ENCODE results near the gene KCNMA1.

Gene KCNMA1

DNA sequence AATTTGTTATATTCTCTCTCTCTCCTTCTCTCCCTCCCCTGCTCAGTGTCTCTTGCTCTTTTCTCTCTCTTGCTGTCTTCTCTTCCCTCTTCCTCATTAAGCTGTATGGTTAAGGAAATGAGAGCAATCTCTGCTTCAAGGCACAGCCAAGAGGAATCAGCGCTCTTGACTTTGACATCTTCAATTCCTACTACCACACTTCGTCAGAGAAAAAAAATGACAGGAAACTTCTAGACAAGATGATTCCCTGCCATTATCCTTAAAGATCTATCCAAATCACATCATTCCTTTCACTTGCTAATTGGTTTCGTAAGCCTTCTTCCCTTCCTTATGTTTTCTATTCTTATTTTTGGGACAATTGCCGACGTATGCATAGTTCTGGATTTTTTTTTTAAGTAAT lies 425.0 kb downstream of the KCNMA1 start:
- DNase-seq (ENCODE audit: low read depth in 2 of 2) = no peak

DNA sequence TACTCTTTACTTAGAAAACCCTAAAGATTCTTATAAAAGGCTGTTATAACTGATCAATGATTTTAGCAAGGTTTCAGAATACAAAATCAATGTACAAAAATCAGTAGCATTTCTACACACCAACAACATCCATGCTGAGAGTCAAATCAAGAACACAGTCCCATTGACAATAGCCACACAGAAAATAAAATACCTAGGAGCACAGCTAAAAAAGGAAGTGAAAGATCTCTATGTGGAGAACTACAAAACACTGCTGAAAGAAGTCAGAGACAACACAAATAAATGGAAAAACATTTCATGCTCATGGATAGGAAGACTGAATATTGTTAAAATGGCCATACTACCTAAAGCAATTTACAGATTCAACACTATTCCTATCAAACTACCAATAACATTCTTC lies 427.0 kb downstream of the KCNMA1 start:
- DNase-seq (ENCODE audit: low read depth in 2 of 2) = no peak

DNA sequence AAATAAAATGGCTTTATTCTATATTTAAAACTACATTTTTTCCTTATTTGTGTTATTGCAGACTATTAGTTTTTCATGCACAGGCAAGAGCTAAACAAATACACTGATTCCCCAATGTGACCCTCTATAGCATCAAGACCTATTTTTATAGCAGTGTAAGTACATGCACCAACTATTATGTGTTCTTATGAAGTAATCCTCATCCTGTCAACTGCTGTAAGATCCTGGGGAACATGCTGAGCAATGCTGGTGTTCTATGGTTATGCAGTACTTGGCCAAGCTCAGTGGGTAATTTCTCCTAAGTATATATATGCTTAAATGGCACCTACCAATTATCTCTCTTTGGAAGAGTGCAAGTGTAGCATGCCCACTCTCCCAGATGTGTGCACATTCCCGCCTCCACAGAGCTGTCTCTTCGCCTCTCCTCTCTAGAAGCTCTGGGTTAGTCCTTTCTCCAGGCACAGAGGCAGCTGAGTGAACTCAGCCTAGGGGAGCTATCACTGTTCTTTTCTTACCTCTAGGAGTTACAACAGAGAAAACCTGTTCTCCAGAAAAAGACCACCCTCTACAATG lies 428.8 kb downstream of the KCNMA1 start:
- DNase-seq (ENCODE audit: low read depth in 2 of 2) = no peak

DNA sequence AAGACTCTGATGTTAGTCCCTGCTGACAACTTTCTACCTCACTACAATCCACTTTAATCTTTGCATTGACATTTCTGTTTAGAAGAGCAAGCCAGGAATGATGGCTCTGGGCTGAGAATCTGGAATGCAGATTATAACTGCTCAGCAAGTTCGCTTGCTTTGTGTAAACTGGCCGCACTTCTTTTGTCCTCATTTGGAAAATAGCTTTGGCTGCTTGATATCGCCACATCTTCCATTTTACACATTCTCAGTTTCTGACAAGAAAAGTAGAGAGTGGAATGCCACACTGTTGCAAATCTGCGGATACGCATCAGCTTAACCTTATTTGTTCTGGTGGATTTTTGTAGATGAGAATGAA lies 429.8 kb downstream of the KCNMA1 start:
- DNase-seq (ENCODE audit: low read depth in 2 of 2) = no peak

DNA sequence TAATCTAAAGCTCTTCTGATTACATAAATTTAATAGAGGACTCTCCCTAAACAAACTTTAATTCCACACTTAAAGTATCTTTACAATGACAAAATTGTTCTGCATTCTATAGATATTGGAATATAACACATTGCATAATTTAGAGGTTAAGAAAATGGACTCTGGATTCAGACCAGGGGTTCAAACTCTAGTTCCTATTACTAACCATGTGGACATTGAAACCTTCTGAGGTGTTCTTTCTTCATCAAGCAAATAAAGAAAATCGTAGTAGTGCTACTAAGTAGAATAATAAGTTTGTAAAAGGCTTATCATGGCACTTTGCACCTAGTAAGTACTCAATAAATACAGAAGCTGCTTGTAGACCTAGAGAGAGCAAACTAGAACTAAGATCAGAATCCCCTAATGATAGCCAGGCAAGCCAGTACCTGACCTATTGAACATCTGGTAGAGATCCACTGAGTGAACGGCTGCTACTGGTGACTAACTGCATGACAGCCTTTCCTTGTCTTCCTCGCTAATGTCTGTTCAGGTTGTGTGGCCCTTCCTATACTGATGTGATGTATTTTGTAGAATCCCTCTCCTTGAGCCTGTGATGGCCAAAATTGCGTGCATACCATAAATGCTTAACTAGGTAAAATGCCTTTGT lies 430.3 kb downstream of the KCNMA1 start:
- no peak for DNase-seq (ENCODE audit: low read depth in 2 of 2)

DNA sequence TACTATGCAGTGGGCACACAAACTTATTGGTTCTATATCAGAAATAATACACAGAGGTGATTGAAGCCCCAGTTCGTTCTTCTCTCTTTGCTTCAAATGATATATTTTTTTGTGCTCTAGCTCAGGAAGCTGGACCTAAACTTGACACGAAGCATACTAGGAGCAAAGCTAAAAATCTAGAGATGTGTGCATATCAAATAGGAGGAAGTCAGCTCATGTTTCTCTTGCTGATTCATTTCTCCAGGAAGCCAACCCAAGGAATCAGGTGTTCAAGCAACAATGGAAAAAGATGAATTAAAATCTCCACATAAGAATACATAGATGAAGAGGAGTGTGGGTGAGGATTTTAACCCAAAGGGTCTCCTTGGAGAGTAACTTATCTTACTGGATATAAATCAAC lies 432.5 kb downstream of the KCNMA1 start:
- DNase-seq (ENCODE audit: low read depth in 2 of 2) = no peak

DNA sequence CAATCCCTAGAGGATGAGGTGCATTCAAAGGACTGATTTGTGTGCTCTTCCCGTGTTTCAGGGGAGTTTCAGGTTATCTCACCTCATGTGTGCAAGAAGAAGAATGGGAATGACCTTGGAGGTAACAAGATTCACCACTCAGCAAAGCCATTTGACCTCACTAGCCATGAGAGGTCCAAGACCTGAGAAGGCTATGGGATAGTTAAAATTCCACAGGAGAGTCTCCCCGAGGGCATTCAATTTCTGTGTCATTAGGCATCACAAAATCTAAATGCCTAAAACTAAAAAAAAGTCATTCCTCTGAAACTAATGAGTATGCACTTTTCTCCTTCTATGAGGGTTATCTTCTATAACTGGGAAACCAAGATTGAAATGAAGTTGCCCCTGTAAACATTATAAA lies 433.4 kb downstream of the KCNMA1 start:
- no peak for DNase-seq (ENCODE audit: low read depth in 2 of 2)

DNA sequence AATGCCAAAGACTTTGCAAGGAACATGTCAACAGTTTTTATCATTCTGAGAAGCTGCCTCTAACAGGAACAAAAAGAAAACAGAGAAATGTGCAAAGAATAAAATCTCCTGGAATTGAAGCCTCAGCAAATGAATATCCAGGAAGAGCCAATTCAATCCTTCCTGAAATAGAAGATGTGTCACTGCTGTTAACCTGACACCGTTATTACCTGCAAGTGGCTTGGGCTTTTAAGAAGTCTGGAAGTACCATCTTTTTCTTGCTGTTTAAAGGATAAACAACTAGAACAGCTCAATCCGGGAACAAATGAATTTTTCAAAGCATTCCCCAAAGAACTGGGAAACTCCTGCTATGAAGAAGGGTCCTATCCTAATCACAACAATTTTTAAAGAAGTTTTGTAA lies 434.8 kb downstream of the KCNMA1 start:
- DNase-seq (ENCODE audit: low read depth in 2 of 2) = no peak

DNA sequence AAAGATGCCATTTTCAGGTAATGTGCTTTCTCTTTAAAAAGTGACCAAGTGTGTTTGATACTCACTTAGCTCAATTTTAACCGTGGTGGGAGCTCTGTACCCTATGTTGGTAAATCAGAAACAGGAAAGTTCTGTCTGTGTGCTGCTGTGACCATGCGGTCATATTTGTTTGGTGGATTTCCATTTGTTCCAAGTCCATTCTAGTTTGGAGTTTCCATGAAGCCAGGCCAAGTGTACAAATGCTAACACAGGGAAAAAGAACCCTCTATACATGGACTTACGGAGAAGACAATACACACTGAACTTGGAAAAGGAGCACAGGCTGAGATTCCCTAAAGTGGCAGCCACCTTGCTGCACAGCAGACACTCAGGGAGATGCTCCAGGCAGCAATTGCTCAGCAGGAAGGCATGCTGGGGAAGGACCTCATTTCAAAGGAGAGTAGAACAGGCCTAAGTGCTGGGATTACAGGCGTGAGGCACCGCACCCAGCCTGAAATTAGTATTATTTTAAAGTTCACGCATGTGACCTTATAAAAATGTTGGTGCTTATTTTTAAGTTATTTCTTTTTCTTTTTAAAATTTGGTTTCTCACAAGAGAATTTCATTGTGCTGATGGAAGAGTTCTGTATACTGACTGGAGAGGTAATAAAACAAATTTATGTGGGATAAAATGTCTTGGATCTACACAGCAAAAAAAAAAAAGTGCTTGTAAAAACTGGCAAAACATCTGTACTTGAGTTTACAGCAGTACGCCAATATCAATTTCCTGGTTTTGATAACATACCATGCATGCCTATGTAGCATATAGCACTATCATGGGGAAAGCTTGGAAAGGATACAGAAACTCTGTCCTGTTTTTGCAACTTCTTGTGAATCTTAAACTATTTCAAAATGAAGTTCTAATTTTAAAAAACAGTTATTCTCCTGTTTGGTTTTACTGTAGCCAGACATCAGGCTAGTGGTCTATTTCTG lies 436.2 kb downstream of the KCNMA1 start:
- no peak for DNase-seq (ENCODE audit: low read depth in 2 of 2)

DNA sequence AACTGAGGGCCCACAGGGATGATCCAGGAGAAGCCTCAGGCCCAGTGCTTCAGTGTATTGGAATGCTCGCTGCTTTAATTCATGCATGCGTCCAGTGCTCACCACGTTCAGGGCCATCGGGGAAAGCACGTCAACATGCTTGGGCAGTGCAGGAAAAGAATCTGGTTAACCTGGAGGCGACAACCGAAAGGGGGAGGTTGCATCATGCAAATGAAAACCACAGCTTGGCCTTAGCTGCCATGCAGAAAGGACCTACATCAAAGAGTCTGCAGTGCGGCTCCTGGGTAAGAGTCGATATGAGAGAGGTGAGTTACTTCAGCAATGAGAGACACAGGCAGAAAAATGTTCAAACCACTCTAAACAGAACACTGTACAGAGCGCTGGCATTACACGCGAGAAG lies 440.1 kb downstream of the KCNMA1 start:
- DNase-seq (ENCODE audit: low read depth in 2 of 2) = no peak

DNA sequence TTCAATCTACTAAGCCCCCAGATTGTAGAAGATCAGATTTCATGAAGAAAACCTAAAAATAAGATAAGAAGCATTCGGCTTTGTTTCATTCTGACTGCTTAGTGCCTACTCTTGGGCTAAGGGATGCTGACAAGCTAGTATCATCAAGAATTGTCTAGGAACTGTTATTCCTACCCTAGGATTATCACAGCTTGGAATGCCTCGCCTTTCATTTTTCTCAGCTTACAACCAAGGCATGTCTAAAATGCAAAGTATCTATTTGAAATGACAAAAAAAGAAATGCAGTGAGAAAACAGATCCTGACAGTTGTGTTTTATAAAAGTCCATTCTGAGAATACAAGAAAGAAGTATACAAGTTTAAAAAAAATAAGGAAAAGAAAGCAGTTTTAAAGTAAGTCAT lies 441.0 kb downstream of the KCNMA1 start:
- DNase-seq (ENCODE audit: low read depth in 2 of 2) = no peak

DNA sequence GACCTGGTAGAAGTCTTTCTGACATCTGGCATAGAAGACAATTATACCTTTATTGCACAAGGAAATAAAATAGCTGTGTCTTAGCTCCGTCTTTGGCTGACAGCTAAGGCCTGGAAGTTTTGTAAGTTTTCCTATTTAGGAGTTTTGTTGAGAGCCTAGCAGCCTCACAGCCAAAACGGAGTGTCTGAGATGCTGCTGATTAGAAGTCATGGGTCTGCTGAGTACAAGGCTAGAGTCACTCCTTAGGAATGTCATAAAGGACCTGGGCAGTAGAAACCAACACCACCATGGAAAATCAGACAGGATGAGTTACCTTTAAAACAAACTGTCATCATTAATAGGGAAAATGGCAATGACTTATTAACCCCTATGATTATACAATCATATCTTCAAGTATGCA lies 442.5 kb downstream of the KCNMA1 start:
- no peak for DNase-seq (ENCODE audit: low read depth in 2 of 2)

DNA sequence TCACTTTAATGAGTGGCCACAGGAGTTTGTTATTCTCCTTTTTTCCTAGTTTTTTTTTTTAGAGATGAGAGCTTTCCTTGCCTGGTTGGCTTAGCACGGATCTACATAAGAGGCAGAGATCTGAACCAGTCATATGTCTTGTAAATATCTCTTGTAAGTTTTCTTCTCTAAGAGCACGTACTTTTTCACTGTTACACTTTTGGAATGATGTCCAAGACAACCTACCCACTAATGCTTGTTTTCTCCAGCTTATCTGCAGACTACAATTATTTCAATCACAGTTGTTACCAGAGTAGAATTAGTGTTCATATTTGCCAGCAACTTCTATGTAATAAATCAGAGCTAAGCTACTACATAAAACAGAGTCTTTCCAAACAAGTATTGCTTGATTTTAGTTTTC lies 444.6 kb downstream of the KCNMA1 start:
- no peak for DNase-seq (ENCODE audit: low read depth in 2 of 2)

DNA sequence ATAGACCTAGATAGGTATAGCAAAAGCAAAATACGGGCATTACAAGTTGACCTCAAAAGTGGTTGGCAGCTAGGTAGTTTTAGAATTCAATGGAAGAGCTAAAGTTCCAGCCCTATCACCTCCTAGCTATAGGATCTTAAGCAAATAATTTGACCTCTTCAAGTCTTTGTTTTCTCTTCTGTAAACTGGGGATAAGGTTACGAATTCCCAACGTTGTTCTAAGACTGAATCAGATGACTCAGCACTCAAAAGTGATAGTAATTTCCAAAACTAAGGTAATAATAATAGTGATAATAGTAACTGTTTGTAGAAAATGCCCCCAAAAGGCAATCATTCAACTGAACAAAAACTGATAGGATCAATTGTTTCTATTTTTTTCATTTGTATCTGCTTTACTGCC lies 445.2 kb downstream of the KCNMA1 start:
- DNase-seq (ENCODE audit: low read depth in 2 of 2) = no peak

DNA sequence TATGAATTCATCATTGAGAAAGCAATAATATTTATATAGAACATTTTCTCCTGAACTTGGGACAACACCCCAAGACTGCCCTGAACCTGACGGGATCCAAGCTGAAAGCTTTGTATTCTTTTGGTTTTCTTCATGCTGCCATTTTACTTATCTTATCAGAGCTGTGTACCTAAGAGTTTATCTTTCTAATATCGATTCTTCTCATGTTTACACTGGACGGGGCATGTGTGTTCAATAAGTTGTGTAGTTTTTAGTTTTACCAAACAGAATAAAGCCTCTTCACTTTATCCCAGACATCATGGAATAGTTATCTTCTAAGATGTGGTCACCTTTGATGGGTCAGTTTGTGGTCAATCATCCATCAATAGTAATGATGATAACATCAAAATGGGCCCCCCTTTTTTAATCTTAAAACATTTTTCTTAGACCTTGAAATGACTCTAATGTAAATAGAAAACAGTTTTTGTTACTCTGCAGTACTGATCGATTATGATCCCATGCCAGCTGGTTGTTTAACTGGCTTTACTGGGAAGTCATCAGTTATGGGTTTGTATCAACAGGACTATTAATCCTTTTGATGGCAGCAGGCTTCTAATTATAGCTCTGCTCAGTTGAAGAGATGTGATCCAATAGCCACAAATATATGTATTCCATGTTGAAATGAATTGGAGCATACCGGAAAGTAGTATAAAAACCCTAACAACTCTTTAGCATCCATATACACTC lies 446.1 kb downstream of the KCNMA1 start:
- no peak for DNase-seq (ENCODE audit: low read depth in 2 of 2)

DNA sequence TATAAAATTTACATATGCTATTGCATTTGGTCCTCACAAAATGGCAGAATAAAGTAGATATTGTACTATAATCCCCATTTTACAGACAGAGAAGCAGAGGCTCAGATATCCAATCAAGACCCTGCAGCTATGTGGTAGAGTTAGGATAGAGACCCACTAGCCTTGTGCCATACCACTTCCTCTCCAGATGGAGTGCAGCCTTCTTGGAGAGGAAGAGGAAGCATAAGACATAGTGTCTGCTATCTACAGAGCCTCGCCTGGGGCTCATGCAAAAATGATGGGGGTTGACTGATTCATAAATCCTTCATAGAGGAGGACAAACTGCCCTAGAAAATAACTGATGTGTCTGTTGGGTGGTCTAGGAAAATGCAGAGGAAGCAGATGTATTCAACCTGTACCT lies 447.3 kb downstream of the KCNMA1 start:
- no peak for DNase-seq (ENCODE audit: low read depth in 2 of 2)

DNA sequence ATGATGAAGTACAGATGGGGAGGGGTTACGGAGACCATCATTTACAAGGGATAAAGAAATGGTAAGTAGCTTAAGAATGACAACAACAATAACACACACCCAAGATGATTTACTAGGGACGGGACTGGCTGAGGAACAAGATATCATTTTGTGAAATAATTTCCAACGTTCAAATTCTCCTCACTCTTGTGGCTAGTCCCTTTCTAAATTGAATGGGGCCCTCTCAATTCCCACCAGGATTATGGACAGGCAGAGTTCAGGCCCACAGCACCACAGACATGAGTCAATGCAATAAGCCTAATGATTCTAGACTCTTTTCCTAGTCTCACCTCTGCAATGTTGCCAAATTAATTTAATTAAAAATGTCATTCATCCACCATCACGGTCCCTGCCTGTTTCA lies 448.1 kb downstream of the KCNMA1 start:
- no peak for DNase-seq (ENCODE audit: low read depth in 2 of 2)

DNA sequence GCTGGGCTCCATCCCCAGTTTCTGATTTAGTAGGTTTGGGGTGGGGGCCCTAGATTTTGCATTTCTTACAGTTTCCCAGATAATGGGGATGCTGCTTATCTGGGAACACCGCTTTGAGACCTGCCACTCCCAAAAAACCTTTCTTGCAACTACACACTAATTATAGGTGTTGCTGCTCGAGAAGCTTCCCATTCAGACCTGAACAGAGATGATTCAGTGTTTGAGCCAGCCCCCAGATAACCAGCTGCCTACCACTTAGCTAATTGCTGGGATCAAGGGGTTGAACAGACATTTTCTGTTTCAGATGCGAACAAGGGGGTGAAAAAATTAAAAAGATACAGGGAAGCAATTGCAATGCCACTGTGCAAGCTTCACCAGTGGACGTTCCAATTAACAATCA lies 448.5 kb downstream of the KCNMA1 start:
- no peak for DNase-seq (ENCODE audit: low read depth in 2 of 2)

DNA sequence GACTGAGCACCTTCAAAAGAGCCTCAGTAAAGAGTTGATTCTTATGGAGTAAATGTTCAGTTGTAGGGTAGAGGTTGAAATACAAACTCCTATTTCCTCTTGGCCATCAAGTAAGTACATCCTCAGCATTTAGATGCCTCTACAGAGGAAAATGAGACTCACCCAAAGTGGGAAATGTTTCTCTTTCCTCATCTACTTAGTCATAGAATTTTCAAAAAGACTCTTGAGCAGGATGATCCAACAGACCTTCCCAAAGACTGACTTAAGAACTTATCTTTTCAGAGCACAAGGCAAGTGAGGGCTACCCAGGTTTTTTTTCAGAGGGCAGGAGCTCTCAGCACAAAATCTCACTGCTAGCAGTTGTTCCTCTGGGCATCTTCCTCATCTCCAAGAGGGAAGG lies 449.1 kb downstream of the KCNMA1 start:
- no peak for DNase-seq (ENCODE audit: low read depth in 2 of 2)

DNA sequence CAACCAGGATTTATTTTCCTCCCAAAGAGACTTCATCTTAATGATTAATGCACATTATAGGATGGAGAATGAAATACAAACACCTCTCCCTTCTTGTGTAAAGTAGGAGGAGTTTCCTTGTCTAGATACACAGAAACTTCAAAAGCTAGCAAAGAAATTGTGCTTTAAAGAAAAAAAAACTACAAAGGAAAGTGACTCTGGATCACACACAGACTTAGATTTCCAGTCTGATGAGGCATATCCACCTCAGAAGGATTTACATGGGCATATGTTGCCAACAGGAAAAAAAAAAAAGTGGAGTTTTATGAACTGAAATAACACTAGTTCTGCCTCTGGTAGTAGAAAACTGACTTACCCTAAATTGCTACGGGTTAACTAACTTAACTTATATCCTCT lies 449.6 kb downstream of the KCNMA1 start:
- no peak for DNase-seq (ENCODE audit: low read depth in 2 of 2)

DNA sequence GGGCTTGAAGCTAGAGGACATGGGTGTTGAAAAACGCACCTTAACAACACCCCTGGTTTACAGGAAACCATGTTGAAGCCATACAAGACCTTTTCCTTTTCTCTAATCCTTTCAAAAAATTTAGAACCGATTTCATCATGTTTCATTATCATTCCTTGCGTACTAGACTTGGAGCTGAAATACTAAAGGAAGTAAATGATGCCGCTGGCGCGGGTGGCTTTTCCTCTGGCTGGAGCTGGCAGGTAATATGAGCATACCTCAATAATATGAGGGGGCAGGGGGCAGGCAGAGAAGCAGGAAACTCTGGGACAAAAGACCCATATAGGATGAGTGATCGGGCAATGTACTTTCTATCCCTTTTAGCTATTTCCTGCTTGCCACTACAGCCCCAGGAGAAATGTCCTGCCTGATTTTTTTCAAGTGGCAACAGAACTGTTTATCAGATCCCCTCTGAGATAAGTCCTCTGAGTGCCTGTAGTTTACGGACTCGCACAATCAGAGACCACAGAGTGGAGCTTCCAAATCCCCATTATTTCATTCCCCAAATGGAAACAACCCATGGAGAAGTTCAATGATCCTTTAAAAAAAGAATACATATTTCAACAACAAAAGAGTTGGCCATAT lies 450.1 kb downstream of the KCNMA1 start:
- DNase-seq (ENCODE audit: low read depth in 2 of 2) = no peak

DNA sequence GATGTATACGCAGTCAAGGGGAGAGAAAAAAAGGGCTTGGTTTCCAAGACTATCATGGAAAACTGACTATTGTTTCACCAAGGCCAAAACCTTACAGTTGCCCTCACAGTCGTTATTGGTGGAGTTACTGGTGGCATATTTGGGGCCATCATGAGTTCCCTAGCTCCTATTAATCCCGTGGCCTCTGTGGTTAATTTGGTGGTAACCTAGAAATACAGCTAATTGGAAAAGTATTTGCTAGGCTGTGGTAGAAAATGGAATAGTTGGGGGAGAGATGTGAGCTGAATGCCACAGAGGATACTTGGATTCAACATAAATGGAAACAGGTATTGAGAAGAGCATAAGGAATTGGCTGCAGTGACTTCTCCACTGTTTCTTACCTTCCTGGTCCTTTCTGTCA lies 450.7 kb downstream of the KCNMA1 start:
- no peak for DNase-seq (ENCODE audit: low read depth in 2 of 2)

Measured in stimulated activated CD4-positive, alpha-beta T cell treated with anti-CD3 and anti-CD28 coated beads, Interleukin-1b, Interleukin-23, amount 100 ng/mL, for 4 hours (primary cell).